Neutrophil (primary cell): ENCODE data around the gene C20orf144.

ENCODE experiments used
- H3K27ac ChIP-seq: fragments of 200-600 bp; sonication (generic); 2 replicates; pipeline ENCODE4 v1.5.1; 2016; ENCODE audit warnings: mild to moderate bottlenecking, moderate library complexity
- H3K27me3 ChIP-seq: fragments of 200-600 bp; sonication (generic); 2 replicates; pipeline ENCODE4 v1.6.0; 2016; ENCODE audit warnings: mild to moderate bottlenecking
- H3K36me3 ChIP-seq: fragments of 200-600 bp; sonication (generic); 2 replicates; pipeline ENCODE4 v1.5.1; 2017
- H3K4me1 ChIP-seq, 2 experiments: fragments of 200-600 bp in 1 of 2; sonication (generic) in 1 of 2; 1 replicate in 1 of 2; 2 replicates in 1 of 2; pipeline versions ENCODE4 v1.5.1 to v1.6.1; 2013 to 2016; ENCODE audit warnings: low read depth in 1 of 2, low read length in 1 of 2, mild to moderate bottlenecking in 1 of 2, moderate library complexity in 1 of 2; ENCODE audit not compliant: control insufficient read depth in 1 of 2, insufficient read depth in 1 of 2
- H3K4me3 ChIP-seq, 2 experiments: fragments of 200-600 bp in 1 of 2; sonication (generic) in 1 of 2; 1 replicate in 1 of 2; 2 replicates in 1 of 2; pipeline ENCODE4 v1.5.1; 2013 to 2016; ENCODE audit warnings: low read depth in 1 of 2, low read length in 1 of 2, mild to moderate bottlenecking in 1 of 2, moderate library complexity in 1 of 2
- H3K9me3 ChIP-seq: fragments of 200-600 bp; sonication (generic); 2 replicates; pipeline ENCODE4 v1.5.1; 2016
- CTCF ChIP-seq: fragments of 200-600 bp; sonication (generic); IDR thresholded peaks from 2 replicates; pipeline ENCODE4 v1.5.1; 2016; ENCODE audit warnings: antibody characterized with exemption

The C20orf144 gene

GRCh38 chr20:33689493-33689892, 27.4 kb downstream of the C20orf144 start:
- Histone ChIP-seq H3K4me1 (peaks cover 18 to 21% of the 10 kb centered on the region in 2 experiments), H3K27ac (no peak overlapping the region), H3K36me3 (no peaks in the 10 kb centered on the region), H3K4me3 (no peak overlapping the region), H3K27me3 (no peaks in the 10 kb centered on the region), H3K9me3 (no peaks in the 10 kb centered on the region)
- no peak for TF ChIP-seq CTCF

GRCh38 chr20:33689973-33690372, 27.8 kb downstream of the C20orf144 start:
- Histone ChIP-seq H3K27me3 (no peaks in the 10 kb centered on the region), H3K9me3 (no peaks in the 10 kb centered on the region), H3K27ac (no peak overlapping the region), H3K4me1 (peaks cover 14 to 16% of the 10 kb centered on the region in 2 experiments), H3K36me3 (no peaks in the 10 kb centered on the region), H3K4me3 (no peak overlapping the region)
- no peak for TF ChIP-seq CTCF

GRCh38 chr20:33693289-33693688, 31.2 kb downstream of the C20orf144 start:
- Histone ChIP-seq H3K4me3 (no peak overlapping the region), H3K27ac (no peak overlapping the region), H3K36me3 (no peaks in the 10 kb centered on the region), H3K9me3 (no peaks in the 10 kb centered on the region), H3K4me1 (no peaks in the 10 kb centered on the region), H3K27me3 (no peaks in the 10 kb centered on the region)
- TF ChIP-seq CTCF: no peak

- H3K27ac ChIP-seq: no peak overlapping the region
- H3K4me3 ChIP-seq: no peak overlapping the region
- H3K4me1 ChIP-seq: no peaks in the 10 kb centered on the region
- no peak for TF ChIP-seq CTCF
- no peaks in the 10 kb centered on the region for H3K27me3 ChIP-seq
- no peaks in the 10 kb centered on the region for H3K36me3 ChIP-seq
- H3K9me3 ChIP-seq: no peaks in the 10 kb centered on the region
Observed at GRCh38 chr20:33693741-33694638, 31.9 kb downstream of the C20orf144 start.

- no peak overlapping the region for H3K27ac ChIP-seq
- H3K36me3 ChIP-seq: no peaks in the 10 kb centered on the region
- H3K9me3 ChIP-seq: no peaks in the 10 kb centered on the region
- no peak overlapping the region for H3K4me3 ChIP-seq
- H3K4me1 ChIP-seq: no peaks in the 10 kb centered on the region
- no peak for TF ChIP-seq CTCF
- no peaks in the 10 kb centered on the region for H3K27me3 ChIP-seq
Observed at GRCh38 chr20:33694639-33695012, 32.5 kb downstream of the C20orf144 start.
